PFSK-1 (cell line): Measurements from ENCODE around the gene CHD6.

Experiments
- FOXP2 ChIP-seq: optimal IDR thresholded peaks from 2 replicates; pipeline ENCODE3; 2011; ENCODE audit warnings: borderline replicate concordance, control low read depth, inconsistent platforms; ENCODE audit not compliant: insufficient read depth; ENCODE audit errors: extremely low read length, extremely low read depth
- POLR2AphosphoS5 ChIP-seq: IDR thresholded peaks from 2 replicates; pipeline ENCODE4 v1.6.1; 2012; ENCODE audit warnings: low read depth, mild to moderate bottlenecking, control low read depth, low read length, moderate library complexity
- TF ChIP-seq, protein P1 (sequence below), 2 experiments: IDR thresholded peaks; 2 replicates each; pipeline versions ENCODE4 v1.6.1 to v1.8.0; 2011 to 2012; ENCODE audit warnings: low read depth in 2 of 2, low read length in 2 of 2, control low read depth in 1 of 2, inconsistent platforms in 1 of 2, mild to moderate bottlenecking in 1 of 2, moderate library complexity in 1 of 2; ENCODE audit not compliant: insufficient read depth in 1 of 2

DNA sequence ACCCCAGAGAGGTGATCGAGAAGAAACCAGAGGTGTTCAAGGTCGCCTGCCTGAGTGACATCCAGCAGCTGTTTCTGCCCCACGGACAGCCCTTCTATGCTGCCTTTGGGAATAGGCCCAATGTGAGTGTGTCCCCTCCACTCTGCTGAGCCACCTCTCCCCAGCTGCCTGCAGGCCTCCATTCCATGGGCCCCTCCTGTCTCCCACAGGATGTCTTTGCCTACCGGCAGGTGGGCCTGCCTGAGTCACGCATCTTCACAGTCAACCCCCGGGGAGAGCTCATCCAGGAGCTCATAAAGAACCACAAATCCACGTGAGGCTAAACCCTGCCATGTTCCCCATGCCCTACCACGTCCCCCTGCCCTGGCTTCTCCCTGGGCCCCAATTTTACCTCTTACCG lies 259.9 kb downstream of the CHD6 start:
- TF ChIP-seq, protein P1, sequence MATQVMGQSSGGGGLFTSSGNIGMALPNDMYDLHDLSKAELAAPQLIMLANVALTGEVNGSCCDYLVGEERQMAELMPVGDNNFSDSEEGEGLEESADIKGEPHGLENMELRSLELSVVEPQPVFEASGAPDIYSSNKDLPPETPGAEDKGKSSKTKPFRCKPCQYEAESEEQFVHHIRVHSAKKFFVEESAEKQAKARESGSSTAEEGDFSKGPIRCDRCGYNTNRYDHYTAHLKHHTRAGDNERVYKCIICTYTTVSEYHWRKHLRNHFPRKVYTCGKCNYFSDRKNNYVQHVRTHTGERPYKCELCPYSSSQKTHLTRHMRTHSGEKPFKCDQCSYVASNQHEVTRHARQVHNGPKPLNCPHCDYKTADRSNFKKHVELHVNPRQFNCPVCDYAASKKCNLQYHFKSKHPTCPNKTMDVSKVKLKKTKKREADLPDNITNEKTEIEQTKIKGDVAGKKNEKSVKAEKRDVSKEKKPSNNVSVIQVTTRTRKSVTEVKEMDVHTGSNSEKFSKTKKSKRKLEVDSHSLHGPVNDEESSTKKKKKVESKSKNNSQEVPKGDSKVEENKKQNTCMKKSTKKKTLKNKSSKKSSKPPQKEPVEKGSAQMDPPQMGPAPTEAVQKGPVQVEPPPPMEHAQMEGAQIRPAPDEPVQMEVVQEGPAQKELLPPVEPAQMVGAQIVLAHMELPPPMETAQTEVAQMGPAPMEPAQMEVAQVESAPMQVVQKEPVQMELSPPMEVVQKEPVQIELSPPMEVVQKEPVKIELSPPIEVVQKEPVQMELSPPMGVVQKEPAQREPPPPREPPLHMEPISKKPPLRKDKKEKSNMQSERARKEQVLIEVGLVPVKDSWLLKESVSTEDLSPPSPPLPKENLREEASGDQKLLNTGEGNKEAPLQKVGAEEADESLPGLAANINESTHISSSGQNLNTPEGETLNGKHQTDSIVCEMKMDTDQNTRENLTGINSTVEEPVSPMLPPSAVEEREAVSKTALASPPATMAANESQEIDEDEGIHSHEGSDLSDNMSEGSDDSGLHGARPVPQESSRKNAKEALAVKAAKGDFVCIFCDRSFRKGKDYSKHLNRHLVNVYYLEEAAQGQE (IDR thresholded peaks at IDR 0.05; ENCODE audit: insufficient read depth in 1 of 2, low read depth in 2 of 2, low read length in 2 of 2), result no peak
- TF ChIP-seq FOXP2 (no peak), POLR2AphosphoS5 (no peak)
